ENCODE measurements around the gene SMYD3. TPM values are rescaled to one million over a fixed set of nuclear protein-coding genes. Genes with fewer than 3 reads are reported as not detected.

SMYD3 gene
- total and polyA plus RNA-seq, 2 experiments from 2014 or later = 30.8 to 68.5 TPM

DNA sequence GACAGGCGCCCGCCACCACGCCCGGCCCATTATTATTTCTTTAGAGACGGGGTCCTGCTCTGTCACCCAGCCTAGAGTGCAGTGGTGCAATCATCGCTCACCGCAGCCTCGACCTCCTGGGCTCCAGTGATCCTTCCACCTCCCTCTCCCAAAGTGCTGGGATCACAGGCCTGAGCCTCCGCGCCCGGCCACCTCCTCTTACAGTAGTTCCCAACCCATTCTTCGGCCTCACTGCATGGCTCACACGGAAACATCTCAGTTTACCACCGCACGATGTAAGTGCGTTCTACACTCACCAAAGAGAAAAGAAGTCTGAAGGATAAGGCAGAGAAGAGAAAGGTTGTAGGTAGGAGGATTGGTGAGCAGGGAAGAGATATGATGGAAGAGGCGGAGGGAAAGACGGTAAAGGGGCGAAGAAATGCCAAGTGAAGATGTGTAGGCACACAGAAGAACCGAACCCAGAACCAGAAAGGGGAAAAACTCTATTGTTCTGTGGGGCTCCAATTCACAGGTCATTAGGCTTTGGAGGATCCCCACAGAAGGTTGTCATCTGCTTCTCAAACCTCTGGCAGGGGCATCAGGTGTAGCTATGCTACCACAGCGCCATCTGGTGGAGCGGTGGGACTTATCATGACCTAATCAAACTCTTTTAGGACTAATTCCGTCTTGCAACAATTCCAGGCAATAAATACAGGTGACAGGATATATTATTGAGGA, 504.2 kb downstream of the SMYD3 start:
- H3K36me3 ChIP-seq (replicated peaks; ENCODE audit: insufficient read depth, low read depth) = no peaks in the 10 kb centered on the region
- TF ChIP-seq EZH2phosphoT487 (IDR thresholded peaks at IDR 0.05; ENCODE audit: low read depth, severe bottlenecking, unreplicated experiment) (no peak), EZH2 (IDR thresholded peaks at IDR 0.05; ENCODE audit: borderline replicate concordance) (no peak), CTCF (IDR thresholded peaks at IDR 0.05; ENCODE audit: poor library complexity) (peak; percentile 85)
- H3K4me2 ChIP-seq = no peak overlapping the region
- no peak overlapping the region for H3K4me3 ChIP-seq
- no peaks in the 10 kb centered on the region for H3K79me2 ChIP-seq
- no peaks in the 10 kb centered on the region for H3K9me3 ChIP-seq (ENCODE audit: low read depth)
- H3K4me1 ChIP-seq (ENCODE audit: insufficient read depth) = peaks cover 6% of the 10 kb centered on the region
- H2AFZ ChIP-seq = no peak overlapping the region
- peak overlapping the region; percentile 42 for H3K27ac ChIP-seq
- no peaks in the 10 kb centered on the region for H3K27me3 ChIP-seq
- no peaks in the 10 kb centered on the region for H4K20me1 ChIP-seq (ENCODE audit: insufficient read depth, poor library complexity, severe bottlenecking)
- no peaks in the 10 kb centered on the region for H3K9me2 ChIP-seq (replicated peaks; ENCODE audit: insufficient read depth)
- DNase-seq (ENCODE audit: low spot score) = peak; percentile 94
- WGBS (ENCODE audit: low lambda C conversion rate, missing lambda C conversion rate) = 83% methylated on average over 23 of the region's 23 CpGs

DNA sequence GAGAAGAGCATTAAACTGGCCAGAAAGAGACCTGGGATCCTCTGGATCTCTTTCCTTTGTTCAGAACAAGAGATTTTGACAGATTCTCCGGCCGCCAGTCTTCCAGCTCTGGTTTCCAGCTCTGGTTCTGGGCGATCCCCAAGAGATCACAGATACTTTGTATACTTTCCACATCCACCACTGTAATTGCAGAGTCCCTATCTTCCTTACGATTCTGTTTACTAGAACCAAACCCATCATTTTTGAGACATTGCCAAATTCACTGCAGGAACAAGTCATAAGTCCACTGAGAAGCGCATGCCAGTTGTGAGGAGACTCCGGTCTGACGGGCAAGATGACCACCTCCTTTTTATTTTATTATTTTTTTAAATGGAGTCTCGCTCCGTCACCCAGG, 505.2 kb downstream of the SMYD3 start:
- Histone ChIP-seq H3K27ac (peak overlapping the region; percentile 75), H3K4me2 (no peak overlapping the region)

DNA sequence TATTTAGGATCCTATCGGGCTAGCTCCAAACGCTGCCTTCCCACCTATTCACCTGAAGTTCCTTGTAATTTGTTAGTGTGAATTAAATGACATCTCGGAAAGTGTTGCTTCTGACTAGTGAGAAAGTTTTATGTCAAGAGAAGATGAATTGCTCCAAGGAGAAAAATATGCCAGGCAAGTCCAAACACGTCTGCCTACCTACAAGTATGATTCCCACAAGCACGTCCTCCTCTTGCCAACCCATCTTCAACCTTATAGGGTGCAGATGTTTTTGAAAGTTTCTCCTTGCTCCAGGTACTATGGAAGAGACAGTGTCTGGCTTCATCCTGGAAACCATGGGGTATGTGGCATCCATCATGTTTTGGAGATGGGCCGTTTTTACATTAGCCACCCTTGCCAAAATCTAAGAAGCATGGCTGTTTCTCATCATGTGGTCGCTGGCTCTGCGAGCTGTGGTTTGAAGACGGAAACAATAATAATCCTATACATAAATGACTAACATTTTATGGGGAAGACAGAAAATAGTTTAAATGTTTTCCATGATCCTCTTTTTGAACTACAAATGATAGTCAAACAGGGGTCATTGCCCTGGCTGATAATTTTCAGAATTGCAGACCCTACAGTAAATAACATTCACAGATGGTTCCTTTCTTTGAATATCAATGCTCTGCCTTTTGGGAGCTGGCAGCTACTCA, 505.8 kb downstream of the SMYD3 start:
- no peak for TF ChIP-seq CTCF (IDR thresholded peaks at IDR 0.05; ENCODE audit: poor library complexity)
- no peak for TF ChIP-seq EZH2phosphoT487 (IDR thresholded peaks at IDR 0.05; ENCODE audit: low read depth, severe bottlenecking, unreplicated experiment)
- no peak for TF ChIP-seq EZH2 (IDR thresholded peaks at IDR 0.05; ENCODE audit: borderline replicate concordance)
- no peaks in the 10 kb centered on the region for H3K9me2 ChIP-seq (replicated peaks; ENCODE audit: insufficient read depth)
- no peaks in the 10 kb centered on the region for H4K20me1 ChIP-seq (ENCODE audit: insufficient read depth, poor library complexity, severe bottlenecking)
- no peaks in the 10 kb centered on the region for H3K9me3 ChIP-seq (ENCODE audit: low read depth)
- WGBS (ENCODE audit: low lambda C conversion rate, missing lambda C conversion rate) = 69% methylated on average over 9 of the region's 9 CpGs
- no peaks in the 10 kb centered on the region for H3K27me3 ChIP-seq
- H3K79me2 ChIP-seq = no peaks in the 10 kb centered on the region
- no peak overlapping the region for H3K4me2 ChIP-seq
- no peak overlapping the region for H3K4me3 ChIP-seq
- no peak overlapping the region for H2AFZ ChIP-seq
- H3K36me3 ChIP-seq (replicated peaks; ENCODE audit: insufficient read depth, low read depth) = no peaks in the 10 kb centered on the region
- DNase-seq (ENCODE audit: low spot score) = no peak
- peaks cover 6% of the 10 kb centered on the region for H3K4me1 ChIP-seq (ENCODE audit: insufficient read depth)
- H3K27ac ChIP-seq = peak overlapping the region; percentile 75

More for the DNA sequence above, 505.2 kb downstream of the SMYD3 start:
- no peaks in the 10 kb centered on the region for H3K36me3 ChIP-seq (replicated peaks; ENCODE audit: insufficient read depth, low read depth)
- H3K9me2 ChIP-seq (replicated peaks; ENCODE audit: insufficient read depth) = no peaks in the 10 kb centered on the region
- H3K27me3 ChIP-seq = no peaks in the 10 kb centered on the region
- no peaks in the 10 kb centered on the region for H3K79me2 ChIP-seq
- no peaks in the 10 kb centered on the region for H4K20me1 ChIP-seq (ENCODE audit: insufficient read depth, poor library complexity, severe bottlenecking)
- 60% methylated on average over 7 of the region's 9 CpGs for WGBS (ENCODE audit: low lambda C conversion rate, missing lambda C conversion rate)
- DNase-seq (ENCODE audit: low spot score) = no peak
- no peak for TF ChIP-seq EZH2 (IDR thresholded peaks at IDR 0.05; ENCODE audit: borderline replicate concordance)
- TF ChIP-seq CTCF (IDR thresholded peaks at IDR 0.05; ENCODE audit: poor library complexity) = no peak
- no peak for TF ChIP-seq EZH2phosphoT487 (IDR thresholded peaks at IDR 0.05; ENCODE audit: low read depth, severe bottlenecking, unreplicated experiment)
- no peaks in the 10 kb centered on the region for H3K9me3 ChIP-seq (ENCODE audit: low read depth)
- H3K4me3 ChIP-seq = no peak overlapping the region
- no peak overlapping the region for H2AFZ ChIP-seq
- H3K4me1 ChIP-seq (ENCODE audit: insufficient read depth) = peaks cover 6% of the 10 kb centered on the region

All from hepatocyte (in vitro differentiated cells).